ENCODE results near the gene PCDHB2. TPM values are rescaled to one million over a fixed set of nuclear protein-coding genes. Genes with fewer than 3 reads are reported as not detected.
"Not testable (repeated sequence)": the region's sequence is repeated elsewhere in the genome, so short reads cannot be mapped to it uniquely, and the experiment has no call there.

PCDHB2 gene
- total RNA-seq = 1 to 10 TPM; 1.4 to 1.9 (median 1.5) TPM
- 0.59 TPM for polyA plus RNA-seq
- long read RNA-seq, donor 1, full-length matches to known transcripts = 2 of 2 reads
- long read RNA-seq, donor 1, partial matches to known transcripts = 0 of 2 reads
- long read RNA-seq, donor 1, other reads (novel, unspliced or antisense) = 0 of 2 reads
- long read RNA-seq, donor 2, full-length matches to known transcripts = 2 of 2 reads
- long read RNA-seq, donor 2, partial matches to known transcripts = 0 of 2 reads
- long read RNA-seq, donor 2, other reads (novel, unspliced or antisense) = 0 of 2 reads
- long read RNA-seq, donor 3, full-length matches to known transcripts = 2 of 2 reads
- long read RNA-seq, donor 3, partial matches to known transcripts = 0 of 2 reads
- long read RNA-seq, donor 3, other reads (novel, unspliced or antisense) = 0 of 2 reads
- long read RNA-seq, donor 4, full-length matches to known transcripts = 1 of 1 reads
- long read RNA-seq, donor 4, partial matches to known transcripts = 0 of 1 reads
- long read RNA-seq, donor 4, other reads (novel, unspliced or antisense) = 0 of 1 reads

DNA sequence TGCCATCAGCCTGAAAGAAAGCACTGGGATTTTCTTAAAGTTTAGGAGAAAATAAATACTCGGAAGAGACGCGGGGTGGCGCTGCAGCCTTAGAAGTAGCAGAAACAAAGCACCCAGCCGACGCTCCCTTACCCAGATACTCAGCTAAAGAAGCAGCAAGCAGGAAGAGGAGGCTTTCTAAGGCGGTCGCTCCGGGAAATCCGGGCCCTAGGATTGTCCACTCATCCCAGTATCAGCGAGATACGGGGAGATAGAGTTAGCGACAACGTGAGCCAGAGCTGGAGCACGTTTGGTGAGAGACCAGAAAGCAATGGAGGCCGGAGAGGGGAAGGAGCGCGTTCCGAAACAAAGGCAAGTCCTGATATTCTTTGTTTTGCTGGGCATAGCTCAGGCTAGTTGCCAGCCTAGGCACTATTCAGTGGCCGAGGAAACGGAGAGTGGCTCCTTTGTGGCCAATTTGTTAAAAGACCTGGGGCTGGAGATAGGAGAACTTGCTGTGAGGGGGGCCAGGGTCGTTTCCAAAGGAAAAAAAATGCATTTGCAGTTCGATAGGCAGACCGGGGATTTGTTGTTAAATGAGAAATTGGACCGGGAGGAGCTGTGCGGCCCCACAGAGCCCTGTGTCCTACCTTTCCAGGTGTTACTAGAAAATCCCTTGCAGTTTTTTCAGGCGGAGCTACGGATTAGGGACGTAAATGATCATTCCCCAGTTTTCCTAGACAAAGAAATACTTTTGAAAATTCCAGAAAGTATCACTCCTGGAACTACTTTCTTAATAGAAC lies at the start of gene PCDHB2:
Gene PCDHB2 (plus strand): TSS at position 135 of the 782 bp plus-strand sequence. CDS start 176 bp downstream, at position 311.
- Histone ChIP-seq H3K27me3 (ENCODE audit: control insufficient read depth, insufficient read depth) (no peaks in the 10 kb centered on the region), H3K4me3 (ENCODE audit: low read length) (peak within 1 kb of the TSS; percentile 49), H3K4me1 (ENCODE audit: control insufficient read depth, insufficient read depth, low read length) (no peaks in the 10 kb centered on the region), H3K27ac (ENCODE audit: low read length) (no peak within 1 kb of the TSS), H3K9me3 (ENCODE audit: control insufficient read depth, low read length) (peaks cover 8% of the 10 kb centered on the region)
- DNase-seq (peak; percentile 38 to 72 (median 54)), ATAC-seq (peak; percentile 36 to 62)
- intact Hi-C loops (cut with DNase I) = no loop called here
- whole genome bisulfite sequencing = 11% methylated on average over 29 of the region's 29 CpGs

DNA sequence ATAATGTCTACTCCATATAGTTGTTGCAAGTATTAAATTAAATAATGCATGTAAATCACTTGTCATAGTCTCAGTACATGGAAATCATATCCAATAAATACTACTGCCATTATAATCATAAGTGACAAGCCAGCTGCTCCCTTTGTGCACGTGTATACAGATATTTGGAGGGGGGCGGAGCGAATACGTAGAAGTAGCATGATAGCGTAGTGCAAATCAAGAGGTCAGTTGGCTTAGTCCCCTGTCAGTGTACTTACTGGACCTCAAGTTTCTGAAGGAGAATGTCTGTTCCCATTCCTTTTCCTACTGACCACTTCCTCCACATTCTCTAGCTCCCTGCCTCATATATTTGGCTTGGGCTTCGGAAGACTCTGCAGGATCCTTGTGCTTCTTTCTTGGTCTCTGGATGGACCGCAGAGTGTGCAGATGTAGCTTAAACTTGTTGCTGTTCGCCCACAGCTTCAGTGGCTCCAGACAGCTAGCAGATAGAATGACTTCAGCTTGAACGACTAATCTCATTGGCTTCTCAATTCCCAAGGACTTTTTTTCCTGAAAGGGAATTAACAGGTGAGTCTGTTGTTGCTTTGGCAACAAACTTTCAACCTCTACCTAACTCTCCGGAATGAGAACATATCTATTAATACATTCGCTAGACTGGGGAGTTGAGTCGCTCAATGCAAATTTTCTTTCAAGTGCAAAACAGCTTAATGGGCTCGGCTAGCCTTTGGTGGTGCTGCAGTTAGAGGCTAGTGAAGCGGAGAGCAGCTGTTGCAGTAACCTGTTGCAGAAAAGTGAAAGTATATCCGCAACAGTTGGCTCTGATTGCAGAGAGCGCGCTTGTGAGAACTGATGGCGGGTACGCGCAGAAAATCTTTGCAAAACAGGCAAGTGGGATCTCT lies 43.5 kb upstream of the PCDHB2 start, which contains the start of gene PCDHB1:
Gene PCDHB1 (plus strand): TSS at position 753 of the 899 bp plus-strand sequence. CDS start 97 bp downstream, at position 850.
- 13% methylated on average over 20 of the region's 20 CpGs for WGBS
- no peaks in the 10 kb centered on the region for H3K27me3 ChIP-seq (ENCODE audit: control insufficient read depth, insufficient read depth)
- intact Hi-C loops (cut with DNase I) = no loop called here

DNA sequence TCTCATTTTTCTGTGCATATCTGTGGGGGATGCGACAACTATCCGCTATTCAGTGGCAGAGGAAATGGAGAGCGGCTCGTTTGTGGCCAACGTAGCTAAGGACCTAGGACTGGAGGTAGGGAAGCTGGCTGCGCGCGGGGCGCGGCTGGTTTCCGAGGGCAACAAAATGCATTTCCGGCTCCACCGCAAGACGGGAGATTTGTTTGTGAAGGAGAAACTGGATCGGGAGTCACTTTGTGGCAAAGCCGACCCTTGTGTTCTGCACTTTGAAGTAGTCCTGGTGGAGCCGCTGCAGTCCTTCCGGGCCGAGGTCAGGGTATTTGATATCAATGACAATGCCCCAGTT lies 42.9 kb upstream of the PCDHB2 start:
- Histone ChIP-seq H3K4me3 (ENCODE audit: low read length) (peak overlapping the region; percentile 64), H3K9me3 (ENCODE audit: control insufficient read depth, low read length) (peaks cover 3% of the 10 kb centered on the region), H3K27me3 (ENCODE audit: control insufficient read depth, insufficient read depth) (no peaks in the 10 kb centered on the region), H3K4me1 (ENCODE audit: control insufficient read depth, insufficient read depth, low read length) (no peaks in the 10 kb centered on the region), H3K27ac (ENCODE audit: low read length) (no peak overlapping the region)
- DNase-seq (peak in 1 of 3 donors; percentile 33), ATAC-seq (no peak)
- intact Hi-C loops (cut with DNase I) = no loop called here
- WGBS = 7% methylated on average over 19 of the region's 19 CpGs

More for the DNA sequence above, 43.5 kb upstream of the PCDHB2 start, which contains the start of gene PCDHB1:
- Histone ChIP-seq H3K27ac (ENCODE audit: low read length) (no peak within 1 kb of the TSS), H3K9me3 (ENCODE audit: control insufficient read depth, low read length) (peaks cover 3% of the 10 kb centered on the region), H3K4me3 (ENCODE audit: low read length) (peak within 1 kb of the TSS; percentile 64), H3K4me1 (ENCODE audit: control insufficient read depth, insufficient read depth, low read length) (no peaks in the 10 kb centered on the region)
- ATAC-seq (no peak), DNase-seq (no peak)

DNA sequence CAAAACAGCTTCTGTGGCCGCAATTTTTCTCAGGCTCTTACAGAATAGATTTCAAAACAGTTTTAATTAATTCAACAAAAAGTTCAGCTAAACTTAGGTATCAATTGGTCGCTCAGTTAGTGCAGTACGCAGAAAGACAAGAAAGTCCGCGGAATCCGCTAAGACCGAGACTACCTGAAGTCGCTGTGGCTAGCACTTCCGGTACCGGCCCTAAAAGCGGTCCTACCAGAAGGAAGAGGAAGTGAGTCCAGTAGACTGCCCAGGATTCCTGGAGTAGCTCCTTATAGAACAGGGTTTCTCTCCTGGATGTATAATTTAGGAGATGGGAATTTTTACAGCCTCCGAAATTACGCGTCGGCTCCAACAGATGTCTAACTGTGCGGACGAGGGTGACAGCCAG lies 16.6 kb upstream of the PCDHB2 start:
- H3K9me3 ChIP-seq (ENCODE audit: control insufficient read depth, low read length) = peaks cover 2% of the 10 kb centered on the region
- H3K4me1 ChIP-seq (ENCODE audit: control insufficient read depth, insufficient read depth, low read length) = no peaks in the 10 kb centered on the region
- peak overlapping the region; percentile 38 for H3K4me3 ChIP-seq (ENCODE audit: low read length)
- no peaks in the 10 kb centered on the region for H3K27me3 ChIP-seq (ENCODE audit: control insufficient read depth, insufficient read depth)
- ATAC-seq (no peak), DNase-seq (no peak)
- intact Hi-C loops (cut with DNase I) = no loop called here
- WGBS = 39% methylated on average over 17 of the region's 17 CpGs
- H3K27ac ChIP-seq (ENCODE audit: low read length) = no peak overlapping the region

DNA sequence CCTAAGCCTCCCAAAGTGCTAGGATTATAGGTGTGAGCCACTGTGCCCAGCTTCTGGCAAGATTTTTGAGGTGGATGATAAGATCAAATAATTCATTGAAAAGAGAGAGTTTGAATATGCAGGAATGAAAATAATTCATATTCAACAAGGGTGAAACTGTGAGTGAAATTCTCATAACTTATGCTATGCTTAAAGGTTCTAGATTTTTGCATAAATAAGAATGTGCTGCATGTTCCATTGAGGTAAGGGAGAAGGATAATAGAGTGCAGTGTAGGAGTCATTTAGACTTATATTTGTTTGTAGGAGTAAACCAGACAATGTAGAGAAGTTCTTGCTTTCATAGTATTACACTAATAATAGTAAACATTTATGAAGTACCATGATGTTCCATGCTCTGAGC lies 12.2 kb upstream of the PCDHB2 start:
- ATAC-seq (no peak), DNase-seq (no peak)
- no peak overlapping the region for H3K4me3 ChIP-seq (ENCODE audit: low read length)
- peaks cover 2% of the 10 kb centered on the region for H3K9me3 ChIP-seq (ENCODE audit: control insufficient read depth, low read length)
- H3K27ac ChIP-seq (ENCODE audit: low read length) = no peak overlapping the region
- intact Hi-C loops (cut with DNase I) = no loop called here
- no peaks in the 10 kb centered on the region for H3K4me1 ChIP-seq (ENCODE audit: control insufficient read depth, insufficient read depth, low read length)
- no peaks in the 10 kb centered on the region for H3K27me3 ChIP-seq (ENCODE audit: control insufficient read depth, insufficient read depth)

DNA sequence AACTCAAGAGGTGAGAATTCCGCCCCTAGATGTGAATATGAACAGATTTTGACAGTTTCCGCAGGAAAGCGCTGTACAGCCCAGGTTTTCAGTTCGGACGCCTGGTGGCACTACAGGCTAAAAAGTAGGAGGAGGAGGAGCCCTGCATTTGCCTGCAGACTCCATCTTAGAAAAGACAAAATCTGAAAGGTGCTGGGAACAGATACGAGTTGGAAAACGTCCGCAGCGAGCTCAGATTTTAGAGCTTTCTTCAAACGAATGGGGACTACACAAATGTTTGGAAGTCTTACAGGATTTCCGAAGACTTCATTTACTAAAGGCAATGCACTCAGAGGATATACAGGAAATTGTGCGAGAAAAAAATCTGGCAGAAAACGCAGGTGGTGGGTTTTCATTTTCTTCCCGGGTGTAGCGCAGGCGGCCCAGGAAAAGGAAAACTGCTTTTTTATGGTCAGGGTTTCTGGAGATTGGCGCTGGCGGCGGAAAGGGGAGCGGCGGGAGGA lies 9.9 kb upstream of the PCDHB2 start:
- Histone ChIP-seq H3K4me3 (ENCODE audit: low read length) (peak overlapping the region; percentile 81), H3K4me1 (ENCODE audit: control insufficient read depth, insufficient read depth, low read length) (no peaks in the 10 kb centered on the region), H3K27ac (ENCODE audit: low read length) (no peak overlapping the region), H3K9me3 (ENCODE audit: control insufficient read depth, low read length) (no peaks in the 10 kb centered on the region), H3K27me3 (ENCODE audit: control insufficient read depth, insufficient read depth) (no peaks in the 10 kb centered on the region)
- WGBS = 8% methylated on average over 21 of the region's 21 CpGs
- peak; percentile 71 to 77 for ATAC-seq
- DNase-seq = peak; percentile 16 to 59 (median 35)
- intact Hi-C loops (cut with DNase I) = no loop called here

DNA sequence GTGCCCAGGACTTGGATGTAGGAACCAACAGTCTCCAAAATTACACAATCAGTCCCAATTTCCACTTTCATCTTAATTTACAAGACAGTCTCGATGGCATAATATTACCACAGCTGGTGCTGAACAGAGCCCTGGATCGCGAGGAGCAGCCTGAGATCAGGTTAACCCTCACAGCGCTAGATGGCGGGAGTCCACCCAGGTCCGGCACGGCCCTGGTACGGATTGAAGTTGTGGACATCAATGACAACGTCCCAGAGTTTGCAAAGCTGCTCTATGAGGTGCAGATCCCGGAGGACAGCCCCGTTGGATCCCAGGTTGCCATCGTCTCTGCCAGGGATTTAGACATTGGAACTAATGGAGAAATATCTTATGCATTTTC lies 837 bp downstream of the PCDHB2 start:
- Histone ChIP-seq H3K27me3 (ENCODE audit: control insufficient read depth, insufficient read depth) (no peaks in the 10 kb centered on the region), H3K4me3 (ENCODE audit: low read length) (peak overlapping the region; percentile 49), H3K4me1 (ENCODE audit: control insufficient read depth, insufficient read depth, low read length) (no peaks in the 10 kb centered on the region), H3K27ac (ENCODE audit: low read length) (no peak overlapping the region), H3K9me3 (ENCODE audit: control insufficient read depth, low read length) (peaks cover 8% of the 10 kb centered on the region)
- no peak for ATAC-seq
- DNase-seq = peak in 2 of 3 donors; percentile 16 to 29
- 39% methylated on average over 12 of the region's 12 CpGs for WGBS
- intact Hi-C loops (cut with DNase I) = no loop called here

DNA sequence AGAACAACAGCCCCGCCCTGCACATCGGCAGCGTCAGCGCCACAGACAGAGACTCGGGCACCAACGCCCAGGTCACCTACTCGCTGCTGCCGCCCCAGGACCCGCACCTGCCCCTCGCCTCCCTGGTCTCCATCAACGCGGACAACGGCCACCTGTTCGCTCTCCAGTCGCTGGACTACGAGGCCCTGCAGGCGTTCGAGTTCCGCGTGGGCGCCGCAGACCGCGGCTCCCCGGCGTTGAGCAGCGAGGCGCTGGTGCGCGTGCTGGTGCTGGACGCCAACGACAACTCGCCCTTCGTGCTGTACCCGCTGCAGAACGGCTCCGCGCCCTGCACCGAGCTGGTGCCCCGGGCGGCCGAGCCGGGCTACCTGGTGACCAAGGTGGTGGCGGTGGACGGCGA lies 1.8 kb downstream of the PCDHB2 start:
- H3K9me3 ChIP-seq (ENCODE audit: control insufficient read depth, low read length); H3K27me3 ChIP-seq (ENCODE audit: control insufficient read depth, insufficient read depth); DNase-seq; H3K4me1 ChIP-seq (ENCODE audit: control insufficient read depth, insufficient read depth, low read length); intact Hi-C loops (cut with DNase I); ATAC-seq; H3K27ac ChIP-seq (ENCODE audit: low read length); H3K4me3 ChIP-seq (ENCODE audit: low read length): not testable (repeated sequence)
- WGBS = 28% methylated on average over 27 of the region's 46 CpGs

DNA sequence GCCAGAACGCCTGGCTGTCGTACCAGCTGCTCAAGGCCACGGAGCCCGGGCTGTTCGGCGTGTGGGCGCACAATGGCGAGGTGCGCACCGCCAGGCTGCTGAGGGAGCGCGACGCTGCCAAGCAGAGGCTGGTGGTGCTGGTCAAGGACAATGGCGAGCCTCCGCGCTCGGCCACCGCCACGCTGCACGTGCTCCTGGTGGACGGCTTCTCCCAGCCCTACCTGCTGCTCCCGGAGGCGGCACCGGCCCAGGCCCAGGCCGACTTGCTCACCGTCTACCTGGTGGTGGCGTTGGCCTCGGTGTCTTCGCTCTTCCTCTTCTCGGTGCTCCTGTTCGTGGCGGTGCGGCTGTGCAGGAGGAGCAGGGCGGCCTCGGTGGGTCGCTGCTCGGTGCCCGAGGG lies 2.2 kb downstream of the PCDHB2 start:
- WGBS = 27% methylated on average over 32 of the region's 38 CpGs
- ATAC-seq; H3K9me3 ChIP-seq (ENCODE audit: control insufficient read depth, low read length); H3K4me1 ChIP-seq (ENCODE audit: control insufficient read depth, insufficient read depth, low read length); H3K27me3 ChIP-seq (ENCODE audit: control insufficient read depth, insufficient read depth); H3K4me3 ChIP-seq (ENCODE audit: low read length); intact Hi-C loops (cut with DNase I); H3K27ac ChIP-seq (ENCODE audit: low read length): not testable (repeated sequence)
- DNase-seq = peak in 1 of 3 donors; percentile 21

DNA sequence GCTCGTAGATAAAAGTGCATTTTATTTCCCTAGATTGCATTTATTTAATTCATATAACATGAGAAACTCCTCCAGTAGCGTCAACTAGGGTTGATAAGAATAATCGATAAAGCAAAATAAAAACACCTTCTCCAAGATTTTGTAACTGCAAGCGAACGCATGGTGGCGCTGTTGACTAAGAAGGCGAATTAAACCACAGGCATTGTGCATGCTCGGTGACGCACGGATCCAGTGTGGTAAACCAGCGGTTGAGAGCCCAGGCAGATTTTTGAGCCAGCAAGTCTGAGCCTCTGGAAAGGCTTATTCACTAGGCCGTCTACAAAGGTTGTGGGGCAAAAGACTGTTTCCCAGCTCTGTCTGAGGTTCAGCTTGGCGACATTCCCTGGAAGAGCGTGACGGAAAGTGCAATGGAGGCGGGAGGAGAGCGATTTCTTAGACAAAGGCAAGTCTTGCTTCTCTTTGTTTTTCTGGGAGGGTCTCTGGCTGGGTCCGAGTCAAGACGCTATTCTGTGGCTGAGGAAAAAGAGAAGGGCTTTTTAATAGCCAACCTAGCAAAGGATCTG lies 5.9 kb downstream of the PCDHB2 start, which contains the start of gene PCDHB3:
Gene PCDHB3 (plus strand): TSS at position 231 of the 563 bp plus-strand sequence. CDS start 177 bp downstream, at position 408.
- Histone ChIP-seq H3K4me1 (ENCODE audit: control insufficient read depth, insufficient read depth, low read length) (no peaks in the 10 kb centered on the region), H3K27ac (ENCODE audit: low read length) (no peak within 1 kb of the TSS), H3K4me3 (ENCODE audit: low read length) (peak within 1 kb of the TSS; percentile 54), H3K27me3 (ENCODE audit: control insufficient read depth, insufficient read depth) (no peaks in the 10 kb centered on the region), H3K9me3 (ENCODE audit: control insufficient read depth, low read length) (peaks cover 3% of the 10 kb centered on the region)
- ATAC-seq (peak; percentile 50 to 52), DNase-seq (peak; percentile 50 to 76 (median 70))
- intact Hi-C loops (cut with DNase I) = no loop called here
- WGBS = 15% methylated on average over 19 of the region's 19 CpGs
